Central memory CD8-positive, alpha-beta T cell (primary cell): ENCODE results near the gene NEK7.
"Not testable (repeated sequence)": the region's sequence is repeated elsewhere in the genome, so short reads cannot be mapped to it uniquely, and the experiment has no call there.

Experiments
- ATAC-seq: fragments of 150-1000 bp; cut with Tn5 transposase; replicated peaks from 2 replicates; pipeline ENCODE4 v1.10.0; 2022; ENCODE audit warnings: mild to moderate bottlenecking, moderate FRiP score, moderate number of reproducible peaks; ENCODE audit not compliant: poor library complexity, severe bottlenecking; ENCODE audit errors: extremely low read depth
- DNase-seq, 2 donors: peaks; one replicate each; pipeline ENCODE4 v3.0.0; 2021; ENCODE audit warnings: low spot score in 2 of 2
- H3K27ac Mint-ChIP-seq: one replicate; pipeline ENCODE4 v1.8.0; 2022; ENCODE audit warnings: low read depth, mild to moderate bottlenecking, moderate library complexity, mixed read lengths
- H3K27me3 Mint-ChIP-seq: one replicate; pipeline ENCODE4 v1.8.0; 2022; ENCODE audit warnings: mixed read lengths
- H3K36me3 Mint-ChIP-seq: one replicate; pipeline ENCODE4 v1.8.0; 2022; ENCODE audit warnings: mild to moderate bottlenecking, moderate library complexity, mixed read lengths; ENCODE audit not compliant: insufficient read depth
- H3K4me1 Mint-ChIP-seq: one replicate; pipeline ENCODE4 v1.8.0; 2022; ENCODE audit warnings: mixed read lengths
- H3K4me3 Mint-ChIP-seq: one replicate; pipeline ENCODE4 v1.8.0; 2022; ENCODE audit warnings: mild to moderate bottlenecking, moderate library complexity, mixed read lengths
- H3K9me3 Mint-ChIP-seq: one replicate; pipeline ENCODE4 v1.8.0; 2022; ENCODE audit warnings: mixed read lengths

Gene NEK7

GRCh38 chr1:198203434-198203833 is 46.6 kb downstream of the NEK7 start:
- H3K36me3 Mint-ChIP-seq: peaks cover 7% of the 10 kb centered on the region
- peak overlapping the region; percentile 13 for H3K4me3 Mint-ChIP-seq
- peaks cover 5% of the 10 kb centered on the region for H3K9me3 Mint-ChIP-seq
- no peaks in the 10 kb centered on the region for H3K27me3 Mint-ChIP-seq
- H3K27ac Mint-ChIP-seq: peak overlapping the region; percentile 89
- H3K4me1 Mint-ChIP-seq: peaks cover 84% of the 10 kb centered on the region
- DNase-seq (no peak), ATAC-seq (no peak)

- Mint-ChIP-seq H3K27me3 (no peaks in the 10 kb centered on the region), H3K4me1 (peaks cover 71% of the 10 kb centered on the region), H3K4me3 (peak overlapping the region; percentile 30), H3K9me3 (peaks cover 5% of the 10 kb centered on the region), H3K27ac (peak overlapping the region; percentile 84), H3K36me3 (peaks cover 6% of the 10 kb centered on the region)
- no peak for ATAC-seq
- no peak for DNase-seq
Measured at GRCh38 chr1:198205016-198205684, 48.4 kb downstream of the NEK7 start.

- Mint-ChIP-seq H3K36me3 (peaks cover 4% of the 10 kb centered on the region), H3K4me1 (peaks cover 59% of the 10 kb centered on the region), H3K27ac (no peak overlapping the region)
Measured at GRCh38 chr1:198206292-198206691, 49.5 kb downstream of the NEK7 start.

GRCh38 chr1:198211696-198212095 is 54.9 kb downstream of the NEK7 start:
- peaks cover 40% of the 10 kb centered on the region for H3K4me1 Mint-ChIP-seq
- peaks cover 4% of the 10 kb centered on the region for H3K36me3 Mint-ChIP-seq
- peaks cover 11% of the 10 kb centered on the region for H3K9me3 Mint-ChIP-seq
- no peak overlapping the region for H3K4me3 Mint-ChIP-seq
- H3K27me3 Mint-ChIP-seq: no peaks in the 10 kb centered on the region
- ATAC-seq: no peak
- no peak for DNase-seq
- no peak overlapping the region for H3K27ac Mint-ChIP-seq

More at GRCh38 chr1:198206292-198206691, 49.5 kb downstream of the NEK7 start:
- Mint-ChIP-seq H3K4me3 (no peak overlapping the region), H3K27me3 (no peaks in the 10 kb centered on the region), H3K9me3 (peaks cover 5% of the 10 kb centered on the region)
- DNase-seq (no peak), ATAC-seq (no peak)

GRCh38 chr1:198212126-198212525 is 55.3 kb downstream of the NEK7 start:
- Mint-ChIP-seq H3K4me1 (peaks cover 44% of the 10 kb centered on the region), H3K27ac (no peak overlapping the region), H3K9me3 (peaks cover 11% of the 10 kb centered on the region), H3K27me3 (no peaks in the 10 kb centered on the region), H3K36me3 (peaks cover 4% of the 10 kb centered on the region), H3K4me3 (no peak overlapping the region)
- DNase-seq: no peak
- ATAC-seq: no peak

GRCh38 chr1:198212675-198213074 is 55.9 kb downstream of the NEK7 start:
- peak; percentile 19 for ATAC-seq
- Mint-ChIP-seq H3K27me3 (no peaks in the 10 kb centered on the region), H3K4me3 (no peak overlapping the region), H3K4me1 (peaks cover 44% of the 10 kb centered on the region), H3K27ac (no peak overlapping the region), H3K9me3 (peaks cover 11% of the 10 kb centered on the region), H3K36me3 (peaks cover 4% of the 10 kb centered on the region)
- DNase-seq: no peak

GRCh38 chr1:198214924-198215323 is 58.1 kb downstream of the NEK7 start:
- no peak overlapping the region for H3K4me3 Mint-ChIP-seq
- peaks cover 4% of the 10 kb centered on the region for H3K36me3 Mint-ChIP-seq
- DNase-seq (no peak), ATAC-seq (no peak)
- H3K9me3 Mint-ChIP-seq: peaks cover 11% of the 10 kb centered on the region
- H3K4me1 Mint-ChIP-seq: peaks cover 53% of the 10 kb centered on the region
- no peaks in the 10 kb centered on the region for H3K27me3 Mint-ChIP-seq
- no peak overlapping the region for H3K27ac Mint-ChIP-seq

GRCh38 chr1:198220428-198220827 is 63.6 kb downstream of the NEK7 start:
- peaks cover 6% of the 10 kb centered on the region for H3K9me3 Mint-ChIP-seq
- ATAC-seq: no peak

GRCh38 chr1:198227010-198227409 is 70.2 kb downstream of the NEK7 start:
- H3K4me3 Mint-ChIP-seq, ATAC-seq, H3K36me3 Mint-ChIP-seq: not testable (repeated sequence)

More at GRCh38 chr1:198220428-198220827, 63.6 kb downstream of the NEK7 start:
- Mint-ChIP-seq H3K27ac (no peak overlapping the region), H3K27me3 (no peaks in the 10 kb centered on the region), H3K4me1 (peaks cover 63% of the 10 kb centered on the region), H3K4me3 (no peak overlapping the region), H3K36me3 (peaks cover 5% of the 10 kb centered on the region)
- DNase-seq: no peak

GRCh38 chr1:198227454-198227853 is 70.7 kb downstream of the NEK7 start:
- not testable (repeated sequence) for H3K27ac Mint-ChIP-seq, H3K36me3 Mint-ChIP-seq, H3K27me3 Mint-ChIP-seq, H3K4me3 Mint-ChIP-seq, ATAC-seq, H3K9me3 Mint-ChIP-seq, DNase-seq
- H3K4me1 Mint-ChIP-seq: peaks cover 44% of the 10 kb centered on the region

More at GRCh38 chr1:198227010-198227409, 70.2 kb downstream of the NEK7 start:
- not testable (repeated sequence) for H3K27ac Mint-ChIP-seq, H3K27me3 Mint-ChIP-seq, DNase-seq, H3K9me3 Mint-ChIP-seq
- peaks cover 44% of the 10 kb centered on the region for H3K4me1 Mint-ChIP-seq

- Mint-ChIP-seq H3K4me3 (no peak overlapping the region), H3K9me3 (no peaks in the 10 kb centered on the region), H3K36me3 (peaks cover 7% of the 10 kb centered on the region), H3K27me3 (no peaks in the 10 kb centered on the region), H3K27ac (peak overlapping the region; percentile 22), H3K4me1 (peaks cover 40% of the 10 kb centered on the region)
- no peak for DNase-seq
- ATAC-seq: no peak
Measured at GRCh38 chr1:198228925-198229324, 72.1 kb downstream of the NEK7 start.

- Mint-ChIP-seq H3K27me3 (no peaks in the 10 kb centered on the region), H3K36me3 (peaks cover 12% of the 10 kb centered on the region), H3K4me1 (peaks cover 30% of the 10 kb centered on the region), H3K9me3 (no peaks in the 10 kb centered on the region), H3K4me3 (no peak overlapping the region), H3K27ac (peak overlapping the region; percentile 26)
- DNase-seq (no peak), ATAC-seq (no peak)
Measured at GRCh38 chr1:198231779-198232178, 75.0 kb downstream of the NEK7 start.

- no peaks in the 10 kb centered on the region for H3K27me3 Mint-ChIP-seq
- H3K4me1 Mint-ChIP-seq: peaks cover 30% of the 10 kb centered on the region
- H3K4me3 Mint-ChIP-seq: no peak overlapping the region
- ATAC-seq (no peak), DNase-seq (no peak)
- H3K9me3 Mint-ChIP-seq: no peaks in the 10 kb centered on the region
- H3K36me3 Mint-ChIP-seq: peaks cover 9% of the 10 kb centered on the region
- H3K27ac Mint-ChIP-seq: peak overlapping the region; percentile 26
Measured at GRCh38 chr1:198232378-198232777, 75.6 kb downstream of the NEK7 start.
